ENCODE data around the gene PROCR.

GRCh38 chr20:35122756-35123405 lies 49.0 kb upstream of the PROCR start:
- TF ChIP-seq CTCF (IDR thresholded peaks at IDR 0.05) (no peak), POLR2AphosphoS5 (IDR thresholded peaks at IDR 0.05) (no peak), POLR2A (IDR thresholded peaks at IDR 0.05) (no peak)
